AG20443 (cell line): ENCODE data around the gene NDE1.
"Not testable (repeated sequence)": the region's sequence is repeated elsewhere in the genome, so short reads cannot be mapped to it uniquely, and the experiment has no call there.

Experiments used
- DNase-seq: peaks from one replicate; pipeline ENCODE4 v3.0.0; 2012; ENCODE audit warnings: low spot score, mixed read lengths

Gene NDE1

GRCh38 chr16:15652293-15653001 is 2.4 kb downstream of the NDE1 start:
- no peak for DNase-seq

- peak; percentile 80 for DNase-seq
Observed at GRCh38 chr16:15653227-15653626, 3.2 kb downstream of the NDE1 start.

- no peak for DNase-seq
Observed at GRCh38 chr16:15654591-15654990, 4.5 kb downstream of the NDE1 start.

GRCh38 chr16:15655561-15655960 is 5.5 kb downstream of the NDE1 start:
- not testable (repeated sequence) for DNase-seq

DNA sequence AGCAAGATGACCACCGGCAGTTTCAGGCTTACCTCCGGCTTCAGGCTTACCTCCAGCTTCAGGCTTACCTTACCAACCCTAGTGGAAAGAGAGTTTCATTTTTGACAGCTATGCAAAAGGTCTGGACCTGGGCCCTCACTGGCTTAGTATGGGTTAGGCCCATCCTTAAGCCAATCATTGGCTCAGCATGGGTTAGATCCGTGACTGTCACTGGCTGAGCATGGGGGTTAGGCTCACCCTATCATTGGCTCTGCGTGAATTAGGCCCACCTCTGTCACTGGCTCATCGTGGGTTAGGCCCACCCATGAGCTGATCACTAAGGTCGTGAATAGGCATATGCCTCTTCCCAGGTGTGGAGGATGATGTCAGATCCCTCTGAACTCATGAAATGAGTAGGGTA is 8.1 kb downstream of the NDE1 start:
- no peak for DNase-seq

DNA sequence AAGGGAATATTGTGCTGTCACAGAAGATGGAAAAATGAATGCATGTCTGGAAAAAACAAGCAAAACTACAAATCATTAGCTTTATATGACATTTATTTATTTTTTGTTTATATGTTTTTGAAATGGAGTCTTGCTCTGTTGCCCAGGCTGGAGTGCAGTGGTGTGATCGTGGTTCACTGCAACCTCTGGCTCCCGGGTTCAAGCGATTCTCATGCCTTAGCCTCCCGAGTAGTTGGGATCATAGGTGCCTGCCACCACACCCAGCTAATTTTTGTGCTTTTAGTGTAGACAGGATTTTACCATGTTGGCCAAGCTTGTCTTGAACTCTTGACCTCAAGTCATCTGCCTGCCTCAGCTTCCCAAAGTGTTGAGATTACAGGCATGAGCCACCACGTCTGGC is 8.5 kb downstream of the NDE1 start:
- DNase-seq, result no peak

DNA sequence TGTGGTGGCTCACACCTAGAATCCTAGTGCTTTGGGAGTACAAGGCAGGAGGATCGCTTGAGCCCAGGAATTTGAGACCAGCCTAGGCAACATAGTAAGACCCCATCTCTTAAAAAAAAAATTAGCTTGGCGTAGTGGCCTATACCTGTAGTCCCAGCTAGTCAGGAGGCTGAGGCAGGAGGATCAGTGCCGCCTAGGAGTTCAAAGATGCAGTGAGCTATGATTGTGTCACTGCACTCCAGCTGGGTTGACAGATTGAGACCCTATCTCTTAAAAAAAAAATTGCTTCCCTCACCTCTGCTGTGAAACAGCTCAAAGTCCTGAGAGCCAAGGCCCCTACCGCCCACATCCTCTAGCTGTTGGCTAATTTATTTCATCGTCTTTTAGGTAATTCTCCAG is 10.2 kb downstream of the NDE1 start:
- no peak for DNase-seq

GRCh38 chr16:15665107-15665506 is 15.1 kb downstream of the NDE1 start:
- DNase-seq, result no peak

- DNase-seq, result no peak
Observed at GRCh38 chr16:15667091-15667742, 17.2 kb downstream of the NDE1 start.

DNA sequence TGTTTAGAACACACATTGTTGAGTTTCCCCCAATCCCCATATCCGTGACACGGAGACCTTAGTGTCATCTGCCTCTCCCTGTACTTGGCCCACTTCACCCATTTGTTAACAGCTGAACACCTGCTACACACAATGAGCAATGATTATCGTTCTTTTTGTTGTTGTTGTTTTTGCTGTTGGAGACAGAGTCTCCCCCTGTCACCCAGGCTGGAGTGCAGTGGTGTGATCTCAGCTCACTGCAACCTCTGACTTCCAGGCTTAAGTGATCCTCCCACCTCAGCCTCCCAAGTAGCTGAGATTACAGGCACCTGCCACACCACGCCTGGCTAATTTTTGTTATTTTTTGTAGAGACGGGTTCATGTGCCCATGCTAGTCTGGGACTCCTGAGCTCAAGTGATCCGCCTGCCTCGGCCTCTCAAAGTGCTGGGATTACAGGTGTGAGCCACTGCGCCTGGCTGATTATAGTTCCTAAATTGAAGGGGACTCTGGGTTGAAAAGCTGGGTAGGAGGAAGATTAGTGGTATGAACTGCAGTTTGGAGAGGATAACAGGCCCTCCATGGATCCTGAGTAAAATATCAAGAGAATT is 21.6 kb downstream of the NDE1 start:
- no peak for DNase-seq

DNA sequence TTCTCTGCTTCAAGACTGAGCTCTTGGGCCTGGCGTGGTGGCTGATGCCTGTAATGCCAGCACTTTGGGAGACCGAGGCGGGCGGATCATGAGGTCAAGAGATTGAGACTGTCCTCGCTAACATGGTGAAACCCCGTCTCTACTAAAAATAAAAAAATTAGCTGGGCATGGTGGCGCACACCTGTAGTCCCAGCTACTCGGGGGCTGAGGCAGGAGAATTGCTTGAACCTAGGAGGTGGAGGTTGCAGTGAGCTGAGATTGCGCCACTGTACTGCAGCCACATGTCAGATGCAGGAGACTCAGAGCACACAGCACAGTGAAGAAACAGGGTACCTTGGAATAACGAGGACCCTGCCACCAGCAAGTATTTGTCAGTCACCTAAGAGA is 22.1 kb downstream of the NDE1 start:
- DNase-seq, result not testable (repeated sequence)

DNA sequence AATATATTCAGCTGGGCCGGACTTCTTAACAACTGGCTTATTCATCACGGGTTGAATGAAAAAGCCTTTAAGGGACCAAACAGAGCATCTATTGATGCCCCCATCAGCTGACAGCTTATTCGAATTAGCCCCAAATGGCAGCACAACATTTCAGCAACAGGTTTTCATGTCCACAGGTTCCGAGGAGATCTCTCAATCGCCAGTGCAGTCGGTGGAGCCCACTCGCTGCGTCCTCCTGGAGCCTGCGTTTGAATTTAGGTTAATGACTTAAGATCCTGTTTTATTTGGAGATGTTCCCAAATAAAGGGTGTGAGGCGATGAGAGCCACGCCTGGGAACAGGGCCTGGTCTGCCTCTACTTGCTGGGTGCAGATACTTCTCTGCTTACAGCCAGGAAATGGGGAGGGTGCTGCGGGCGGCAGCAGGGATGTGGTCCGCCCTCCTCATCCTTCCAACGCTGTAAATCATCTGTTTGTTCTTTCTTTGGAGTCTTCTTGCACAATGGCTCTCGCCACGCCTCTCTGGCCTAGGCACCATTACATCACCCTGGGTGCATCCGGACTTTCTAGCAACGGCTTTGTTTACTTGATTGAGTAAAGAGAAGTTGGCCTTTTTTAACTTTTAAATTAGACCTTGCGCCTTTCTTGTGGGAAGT is 22.6 kb downstream of the NDE1 start:
- peak; percentile 96 for DNase-seq

GRCh38 chr16:15674571-15674970 is 24.5 kb downstream of the NDE1 start:
- no peak for DNase-seq

DNA sequence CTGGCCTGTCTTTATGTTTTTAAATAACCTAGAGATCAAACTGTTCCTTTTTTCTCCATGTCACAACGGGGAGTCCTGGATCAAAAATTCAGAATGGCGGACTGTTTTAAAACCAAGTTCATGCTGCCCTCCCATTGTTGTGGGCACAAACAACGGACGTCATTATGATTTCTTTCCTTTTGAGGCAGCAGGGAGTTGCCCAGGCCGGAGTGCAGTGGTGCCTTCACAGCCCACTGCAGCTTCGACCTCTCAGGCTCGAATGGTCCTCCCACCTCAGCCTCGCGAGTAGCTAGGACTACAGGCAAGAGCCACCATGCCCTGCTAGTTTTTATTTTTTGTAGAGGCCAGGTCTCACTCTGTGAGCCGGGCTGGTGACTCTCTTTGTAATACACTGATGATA is 26.5 kb downstream of the NDE1 start:
- DNase-seq, result no peak

DNA sequence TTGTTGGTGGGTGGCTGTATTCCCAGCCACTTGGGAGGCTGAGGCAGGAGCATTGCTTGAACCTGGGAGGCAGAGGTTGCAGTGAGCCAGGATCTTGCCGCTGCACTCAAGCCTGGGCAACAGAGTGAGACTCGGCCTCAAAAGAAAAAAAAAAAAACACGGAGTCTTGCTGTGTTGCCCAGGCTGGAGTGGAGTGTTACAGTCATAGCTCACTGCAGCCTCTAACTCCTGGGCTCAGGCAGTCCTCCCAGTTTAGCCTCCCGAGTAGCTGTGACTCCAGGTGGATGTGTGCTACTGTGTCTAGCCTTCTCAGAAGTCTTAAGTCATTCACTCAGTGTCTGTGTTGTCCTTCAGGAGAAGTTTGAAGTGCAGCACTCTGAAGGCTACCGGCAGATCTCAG is 27.4 kb downstream of the NDE1 start:
- DNase-seq, result no peak

DNA sequence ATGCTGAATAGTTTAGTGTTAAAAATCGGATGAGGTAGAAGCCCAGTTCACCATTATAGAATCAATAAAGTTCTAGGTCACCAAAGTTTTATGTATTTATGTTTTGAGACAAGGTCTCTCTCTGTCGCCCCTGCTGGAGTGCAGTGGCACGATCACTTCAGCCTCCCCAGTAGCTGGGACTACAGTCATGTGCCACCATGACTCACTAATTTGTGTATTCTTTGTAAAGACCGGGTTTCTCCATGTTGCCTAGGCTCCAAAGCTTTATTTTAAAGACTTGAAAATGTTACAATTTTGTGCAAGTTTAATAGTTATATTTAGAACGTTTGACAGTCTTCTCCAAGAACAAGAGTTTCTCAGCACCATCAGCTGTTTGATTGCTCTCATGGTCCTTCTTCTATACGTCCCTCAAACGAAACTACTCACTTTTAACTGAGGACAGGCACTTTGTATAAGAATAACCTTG is 32.1 kb downstream of the NDE1 start:
- DNase-seq, result peak; percentile 53

GRCh38 chr16:15686287-15686686 is 36.2 kb downstream of the NDE1 start:
- DNase-seq, result no peak

GRCh38 chr16:15689290-15689689 is 39.2 kb downstream of the NDE1 start:
- no peak for DNase-seq

- no peak for DNase-seq
Observed at GRCh38 chr16:15690296-15690695, 40.3 kb downstream of the NDE1 start.

- no peak for DNase-seq
Observed at GRCh38 chr16:15691046-15691445, 41.0 kb downstream of the NDE1 start.

DNA sequence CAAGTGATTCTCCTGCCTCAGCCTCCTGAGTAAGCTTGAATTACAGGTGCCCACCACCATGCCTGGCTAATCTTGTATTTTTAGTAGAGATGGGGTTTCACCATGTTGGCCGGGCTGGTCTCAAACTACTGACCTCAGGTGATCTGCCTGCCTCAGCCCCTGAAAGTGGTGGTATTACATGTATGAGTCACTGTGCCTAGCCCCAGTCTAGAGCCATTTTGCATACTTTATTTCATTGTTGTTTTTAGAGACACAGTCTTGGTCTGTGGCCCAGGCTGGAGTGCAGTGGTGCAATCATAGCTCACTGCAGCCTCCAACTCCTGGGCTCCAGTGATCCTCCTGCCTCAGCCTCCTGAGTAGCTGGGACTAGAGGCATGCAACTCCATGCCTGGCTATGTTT is 42.5 kb downstream of the NDE1 start:
- not testable (repeated sequence) for DNase-seq

DNA sequence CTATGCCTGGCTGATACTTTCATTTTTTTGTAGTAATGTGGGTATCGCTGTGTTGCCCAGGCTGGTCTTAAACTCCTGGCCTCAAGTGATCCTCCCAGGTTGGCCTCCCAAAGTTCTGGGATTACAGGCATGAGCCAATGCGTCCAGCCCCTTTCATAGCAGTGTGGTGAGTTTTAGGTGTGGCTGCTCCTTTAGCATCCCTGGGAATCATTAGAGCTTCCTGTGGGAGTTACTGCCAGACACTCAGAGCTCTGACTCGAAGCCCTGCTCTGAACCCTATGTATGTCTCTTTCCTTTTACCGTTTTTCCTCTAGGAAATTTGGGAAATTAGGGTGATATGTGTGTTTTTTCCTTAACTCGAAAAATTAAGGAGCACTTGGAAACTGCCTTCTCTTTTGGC is 44.5 kb downstream of the NDE1 start:
- peak; percentile 53 for DNase-seq

DNA sequence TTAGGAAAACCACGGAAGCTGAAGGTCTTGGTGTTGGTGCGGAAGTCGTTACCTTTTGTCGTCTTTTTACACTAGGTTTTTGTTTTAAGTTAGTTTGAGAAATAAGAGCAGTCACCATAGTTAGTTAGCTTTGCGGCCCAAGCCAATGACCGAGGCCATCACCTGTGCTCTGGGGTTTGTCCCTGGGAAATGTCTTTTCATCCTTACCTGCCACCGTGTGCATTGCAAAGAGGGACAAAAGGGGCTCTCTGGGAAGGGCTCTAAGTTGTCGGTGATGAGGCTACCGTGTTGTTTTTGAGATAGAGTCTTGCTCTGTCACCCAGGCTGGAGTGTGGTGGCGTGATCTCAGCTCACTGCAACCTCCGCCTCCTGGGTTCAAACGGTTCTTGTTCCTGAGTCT is 49.8 kb downstream of the NDE1 start:
- DNase-seq, result no peak
